Naive thymus-derived CD8-positive, alpha-beta T cell (primary cell): ENCODE results near the gene STARD9. TPM values are rescaled to one million over a fixed set of nuclear protein-coding genes. Genes with fewer than 3 reads are reported as not detected.

ENCODE experiments used
- ATAC-seq, 2 donors: fragments of 150-1000 bp; cut with Tn5 transposase in 1 of 2; sonication (Bioruptor Pico), chemical (Tn5 transposase) in 1 of 2; 1 replicate in 1 of 2; 2 replicates in 1 of 2; pipeline ENCODE4 v1.10.0; 2021; ENCODE audit warnings: mild to moderate bottlenecking in 2 of 2, moderate library complexity in 2 of 2
- POLR2A ChIA-PET: fragments of 350-600 bp; sonication (Branson Sonifier 250); formaldehyde crosslinking; loops from one replicate; lab custom pipeline; 2021; ENCODE audit warnings: antibody characterized with exemption; lab: Charles Lee
- DNase-seq, 10 donors: peaks; one replicate each; pipeline versions ENCODE4 v3.0.0 to v3.0.0-alpha.2; 2020 to 2022
- H3K27ac Mint-ChIP-seq, 10 donors: one replicate each; pipeline ENCODE4 v1.8.0; 2020 to 2022; ENCODE audit warnings: mild to moderate bottlenecking in 10 of 10, mixed read lengths in 10 of 10, moderate library complexity in 4 of 10, inconsistent platforms in 1 of 10
- H3K27me3 Mint-ChIP-seq, 5 donors: one replicate each; pipeline ENCODE4 v1.8.0; 2021 to 2022; ENCODE audit warnings: mixed read lengths in 5 of 5
- H3K36me3 Mint-ChIP-seq, 3 donors: one replicate each; pipeline ENCODE4 v1.8.0; 2020 to 2022; ENCODE audit warnings: mixed read lengths in 3 of 3, mild to moderate bottlenecking in 2 of 3, inconsistent platforms in 1 of 3
- H3K4me1 Mint-ChIP-seq, 4 donors: one replicate each; pipeline ENCODE4 v1.8.0; 2021 to 2022; ENCODE audit warnings: mixed read lengths in 4 of 4
- H3K4me3 Mint-ChIP-seq, 10 donors: one replicate each; pipeline ENCODE4 v1.8.0; 2020 to 2022; ENCODE audit warnings: mild to moderate bottlenecking in 10 of 10, mixed read lengths in 10 of 10, moderate library complexity in 6 of 10, inconsistent platforms in 1 of 10
- H3K9me3 Mint-ChIP-seq, 9 donors: one replicate each; pipeline ENCODE4 v1.8.0; 2020 to 2022; ENCODE audit warnings: mixed read lengths in 9 of 9, mild to moderate bottlenecking in 3 of 9, inconsistent platforms in 1 of 9, moderate library complexity in 1 of 9
- polyA plus RNA-seq, 3 donors: library from polyadenylated mRNA; unstranded; fragments of 300-500 nt; fragmentation: Illumina TruSeq; gene quantifications; one replicate each; pipeline ENCODE4 v1.2.3, GENCODE V29; 2021
- total RNA-seq, 8 experiments: library from RNA in 2 of 8; stranded (reverse) in 2 of 8; gene quantifications; one replicate each; pipeline ENCODE4 v1.2.3 and lab custom pipeline; 2021 to 2026

STARD9 gene
- total and polyA plus RNA-seq, 5 experiments from 2014 or later, result 0.10 to 13.7 (median 0.53) TPM

- Mint-ChIP-seq H3K9me3 (no peaks in the 10 kb centered on the region), H3K4me1 (peaks cover 10 to 29% (median 23%) of the 10 kb centered on the region in 4 donors), H3K27me3 (no peaks in the 10 kb centered on the region), H3K36me3 (peaks cover 0 to 2% (median 0%) of the 10 kb centered on the region in 3 donors), H3K4me3 (no peak overlapping the region), H3K27ac (peak overlapping the region in 2 of 10 donors; percentile 24 to 26)
- no peak for DNase-seq
- ATAC-seq, result no peak
- POLR2A ChIA-PET, result no interaction called here
Measured at GRCh38 chr15:42611532-42611931, 36.1 kb downstream of the STARD9 start.

GRCh38 chr15:42612367-42612912 is 37.0 kb downstream of the STARD9 start:
- DNase-seq (no peak), ATAC-seq (no peak)
- Mint-ChIP-seq H3K36me3 (peaks cover 0 to 2% (median 0%) of the 10 kb centered on the region in 3 donors), H3K27me3 (no peaks in the 10 kb centered on the region), H3K4me3 (no peak overlapping the region), H3K27ac (peak overlapping the region in 2 of 10 donors; percentile 22 to 26), H3K4me1 (peaks cover 10 to 23% (median 17%) of the 10 kb centered on the region in 4 donors), H3K9me3 (no peaks in the 10 kb centered on the region)
- POLR2A ChIA-PET, result interaction anchor here (0.7 kb wide), 1 partner anchor 178 kb away, joined by 6 read pairs; no protein-coding TSS in a partner anchor

- Mint-ChIP-seq H3K4me3 (no peak overlapping the region), H3K36me3 (peaks cover 0 to 5% (median 0%) of the 10 kb centered on the region in 3 donors), H3K27me3 (no peaks in the 10 kb centered on the region), H3K27ac (peak overlapping the region in 1 of 10 donors; percentile 10), H3K4me1 (peaks cover 2 to 6% (median 4%) of the 10 kb centered on the region in 4 donors), H3K9me3 (no peaks in the 10 kb centered on the region)
- no peak for ATAC-seq
- DNase-seq, result no peak
- POLR2A ChIA-PET, result no interaction called here
Measured at GRCh38 chr15:42616107-42616506, 40.7 kb downstream of the STARD9 start.

DNA sequence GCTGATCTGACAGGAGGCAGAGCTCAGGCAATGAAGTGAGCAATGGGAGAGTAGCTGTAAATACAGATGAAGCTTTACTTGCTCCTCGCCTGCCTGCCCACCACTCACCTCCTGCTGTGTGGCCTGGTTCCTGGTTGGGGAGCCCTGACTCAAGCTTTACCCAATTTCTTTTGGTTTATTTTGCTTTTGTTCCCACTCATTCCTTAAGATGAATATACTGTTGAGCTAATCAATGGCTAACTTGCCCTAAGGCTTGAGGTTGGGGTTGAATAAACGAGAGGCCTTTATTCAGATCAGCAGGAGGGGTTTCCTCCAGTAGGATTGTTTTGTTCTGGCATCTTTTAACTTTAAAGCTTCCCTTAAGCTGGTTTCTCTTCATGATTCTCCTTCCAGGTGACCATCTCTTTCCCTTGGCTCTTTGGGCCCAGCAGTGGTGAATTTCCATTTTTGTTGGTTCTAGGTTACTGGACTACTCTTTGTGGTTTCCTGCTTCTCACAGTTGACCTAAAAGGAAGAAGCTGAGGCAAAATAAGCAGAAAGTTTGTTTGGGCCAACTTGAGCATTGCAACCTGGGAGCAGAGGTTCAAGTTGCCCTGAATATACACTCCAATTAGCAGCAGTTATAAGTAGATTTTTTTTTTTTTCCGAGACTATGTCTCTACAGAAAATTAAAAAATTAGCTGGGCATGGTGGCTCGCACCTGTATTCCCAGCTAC is 44.4 kb downstream of the STARD9 start:
- Mint-ChIP-seq H3K4me3 (no peak overlapping the region), H3K27ac (peak overlapping the region in 1 of 10 donors; percentile 20), H3K36me3 (peaks cover 0 to 5% (median 0%) of the 10 kb centered on the region in 3 donors), H3K27me3 (no peaks in the 10 kb centered on the region), H3K4me1 (peaks cover 2 to 7% (median 4%) of the 10 kb centered on the region in 4 donors), H3K9me3 (no peaks in the 10 kb centered on the region)
- DNase-seq, result no peak
- no peak for ATAC-seq
- POLR2A ChIA-PET, result interaction anchor here (1.2 kb wide), 1 partner anchor 44 kb away, joined by 4 read pairs; the partner anchor contains the start of gene STARD9

DNA sequence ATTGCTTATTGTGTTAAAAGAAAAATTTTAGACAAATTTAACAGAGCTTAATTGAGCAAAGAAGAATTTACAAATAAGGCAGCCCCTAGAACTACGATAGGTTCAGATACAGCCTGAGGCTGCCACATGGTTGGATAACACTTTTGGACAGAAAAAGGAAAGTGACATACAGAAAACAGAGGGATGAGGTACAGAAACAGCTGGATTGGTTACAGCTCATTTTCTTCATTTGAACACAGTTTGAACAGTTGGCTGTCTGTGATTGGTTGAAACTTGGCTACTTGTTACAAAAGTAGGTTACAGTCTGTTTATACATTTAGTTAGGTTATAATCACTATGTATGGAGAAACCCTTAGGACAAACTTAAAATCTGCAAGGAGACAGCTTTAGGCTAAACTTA is 46.0 kb downstream of the STARD9 start:
- Mint-ChIP-seq H3K27ac (peak overlapping the region in 1 of 10 donors; percentile 30), H3K36me3 (peaks cover 0 to 3% (median 0%) of the 10 kb centered on the region in 3 donors), H3K4me1 (peaks cover 2 to 7% (median 4%) of the 10 kb centered on the region in 4 donors), H3K4me3 (no peak overlapping the region), H3K27me3 (no peaks in the 10 kb centered on the region), H3K9me3 (no peaks in the 10 kb centered on the region)
- DNase-seq, result no peak
- no peak for ATAC-seq
- POLR2A ChIA-PET, result no interaction called here

DNA sequence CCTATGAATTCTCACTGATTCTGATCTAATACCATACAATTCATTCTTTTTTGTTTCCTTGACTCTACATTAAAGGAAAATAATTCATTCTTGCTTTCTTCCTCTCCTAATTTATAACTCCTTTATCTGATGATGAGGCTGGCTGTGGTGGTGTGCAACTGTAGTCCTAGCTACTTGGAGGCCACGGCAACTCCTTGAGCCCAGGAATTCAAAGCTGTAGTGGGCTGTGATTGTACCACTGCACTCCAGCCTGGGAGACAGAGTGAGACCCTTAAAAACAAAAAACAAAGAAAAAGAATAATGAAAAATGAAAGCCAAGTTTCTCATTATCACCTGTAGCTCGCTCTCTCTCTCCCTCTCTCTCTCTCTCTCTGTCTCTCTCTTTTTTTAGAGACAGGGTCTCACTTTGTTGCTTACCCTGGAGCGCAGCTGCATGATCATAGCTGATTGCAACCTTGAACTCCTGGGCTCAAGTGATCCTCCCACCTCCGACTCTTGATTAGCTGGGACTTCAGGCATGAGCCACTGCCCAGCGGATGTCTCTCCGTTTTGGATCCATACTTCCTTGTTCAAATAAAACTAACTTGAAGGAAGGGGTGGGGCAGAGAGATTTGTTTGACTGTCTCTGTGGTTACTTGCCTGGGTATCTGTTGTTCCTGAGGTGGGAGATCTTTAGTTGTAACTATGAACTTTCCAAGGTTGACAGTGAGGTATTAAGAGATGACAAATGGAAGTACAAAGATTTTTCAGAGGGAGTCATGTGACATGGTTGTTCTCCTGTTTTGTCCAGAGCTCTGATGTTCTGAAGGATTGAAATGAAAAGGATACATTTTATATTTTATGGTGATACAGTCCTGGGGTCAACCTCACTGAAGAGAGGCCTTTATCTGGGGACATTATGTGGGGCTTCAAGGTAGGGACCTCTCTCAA is 46.9 kb downstream of the STARD9 start:
- ATAC-seq (no peak), DNase-seq (no peak)
- Mint-ChIP-seq H3K27me3 (no peaks in the 10 kb centered on the region), H3K27ac (peak overlapping the region in 4 of 10 donors; percentile 0 to 40 (median 4)), H3K9me3 (no peaks in the 10 kb centered on the region), H3K36me3 (peaks cover 0 to 3% (median under 1%) of the 10 kb centered on the region in 3 donors), H3K4me1 (peaks cover 2 to 7% (median 4%) of the 10 kb centered on the region in 4 donors), H3K4me3 (no peak overlapping the region)
- POLR2A ChIA-PET, result interaction anchor here (0.5 kb wide), 2 partner anchors 130 to 1193 kb away, joined by 3 to 4 read pairs; no protein-coding TSS in a partner anchor

DNA sequence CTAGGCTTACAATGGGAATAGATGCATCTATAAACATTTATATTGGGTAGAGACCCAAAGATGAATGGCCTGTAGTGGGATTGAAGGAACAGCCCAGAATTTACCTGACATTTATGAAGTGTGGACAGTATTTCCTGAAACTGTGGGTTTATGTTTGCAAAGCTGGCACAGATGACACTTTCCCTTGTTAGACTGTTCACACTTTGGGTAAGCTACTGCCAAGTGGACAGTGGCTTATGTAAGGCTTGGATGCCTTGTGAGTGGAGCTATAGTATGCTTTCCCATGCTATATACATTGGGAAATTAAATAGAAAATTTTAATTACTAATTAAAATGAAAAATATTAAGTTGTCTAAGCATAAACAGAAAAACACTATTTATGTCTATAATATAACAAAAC is 48.5 kb downstream of the STARD9 start:
- ATAC-seq (no peak), DNase-seq (no peak)
- H3K9me3 Mint-ChIP-seq, result peaks cover 0 to 4% (median 0%) of the 10 kb centered on the region in 9 donors
- H3K27me3 Mint-ChIP-seq, result no peaks in the 10 kb centered on the region
- H3K4me1 Mint-ChIP-seq, result peaks cover 2 to 7% (median 4%) of the 10 kb centered on the region in 4 donors
- POLR2A ChIA-PET, result interaction anchor here (0.8 kb wide), 1 partner anchor 128 kb away, joined by 3 read pairs; the partner anchor contains the start of gene SNAP23
- no peak overlapping the region for H3K27ac Mint-ChIP-seq
- no peak overlapping the region for H3K4me3 Mint-ChIP-seq
- peaks cover 0 to 3% (median 0%) of the 10 kb centered on the region in 3 donors for H3K36me3 Mint-ChIP-seq

GRCh38 chr15:42627485-42627884 is 52.1 kb downstream of the STARD9 start:
- ATAC-seq, result no peak
- POLR2A ChIA-PET, result no interaction called here
- no peak for DNase-seq
- Mint-ChIP-seq H3K4me3 (no peak overlapping the region), H3K4me1 (peaks cover 0 to 5% (median under 1%) of the 10 kb centered on the region in 4 donors), H3K9me3 (peaks cover 0 to 4% (median 0%) of the 10 kb centered on the region in 9 donors), H3K27me3 (no peaks in the 10 kb centered on the region), H3K27ac (peak overlapping the region in 1 of 10 donors; percentile 31), H3K36me3 (peaks cover 0 to 6% (median 3%) of the 10 kb centered on the region in 3 donors)

DNA sequence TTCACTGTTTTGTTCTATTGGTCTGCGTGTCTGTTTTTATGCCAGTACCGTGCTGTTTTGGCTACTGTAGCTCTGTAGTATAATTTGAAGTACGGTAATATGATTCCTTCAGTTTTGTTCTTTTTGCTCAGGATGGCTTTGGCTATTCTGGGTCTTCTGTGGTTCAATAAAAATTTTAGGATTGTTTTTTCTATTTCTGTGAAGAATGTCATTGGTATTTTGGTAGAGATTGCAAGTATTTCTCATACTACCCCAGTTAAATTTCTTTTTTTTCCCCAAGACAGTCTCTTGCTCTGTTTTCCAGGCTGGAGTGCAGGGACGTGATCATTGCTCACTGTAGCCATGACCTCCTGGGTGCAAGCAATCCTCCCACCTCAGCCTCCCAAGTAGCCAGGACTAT is 53.4 kb downstream of the STARD9 start:
- Mint-ChIP-seq H3K27me3 (no peaks in the 10 kb centered on the region), H3K4me3 (no peak overlapping the region), H3K4me1 (peaks cover 0 to 5% (median under 1%) of the 10 kb centered on the region in 4 donors), H3K27ac (no peak overlapping the region), H3K36me3 (peaks cover 0 to 6% (median 3%) of the 10 kb centered on the region in 3 donors), H3K9me3 (peaks cover 0 to 4% (median 0%) of the 10 kb centered on the region in 9 donors)
- no peak for ATAC-seq
- no peak for DNase-seq
- POLR2A ChIA-PET, result no interaction called here

DNA sequence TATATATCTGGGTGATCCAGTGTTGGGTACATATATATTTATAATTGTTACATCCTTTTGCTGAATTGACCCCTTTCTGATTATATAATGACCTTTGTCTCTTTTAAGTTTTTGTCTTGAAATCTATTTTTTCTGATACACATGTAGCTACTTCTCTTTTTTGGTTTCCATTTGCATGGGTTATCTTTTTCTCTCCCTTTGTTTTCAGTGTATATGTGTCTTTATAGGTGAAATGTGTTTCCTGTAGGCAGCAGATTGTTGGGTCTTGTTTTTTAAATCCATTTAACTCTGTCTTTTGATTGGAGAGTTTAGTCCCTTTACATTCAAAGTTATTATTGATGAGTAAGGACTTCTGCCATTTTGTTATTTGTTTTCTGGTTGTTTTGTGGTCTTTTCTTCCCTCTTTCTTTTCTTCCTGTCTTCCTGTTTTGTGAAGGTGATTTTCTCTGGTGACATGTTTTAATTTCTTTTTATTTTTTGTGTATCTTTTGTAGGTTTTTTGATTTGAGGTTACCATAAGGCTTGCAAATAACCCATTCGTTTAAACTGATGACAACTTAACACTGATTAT is 56.8 kb downstream of the STARD9 start:
- POLR2A ChIA-PET, result no interaction called here
- peaks cover 0 to 4% (median 0%) of the 10 kb centered on the region in 9 donors for H3K9me3 Mint-ChIP-seq
- no peaks in the 10 kb centered on the region for H3K27me3 Mint-ChIP-seq
- peaks cover 0 to 5% (median under 1%) of the 10 kb centered on the region in 4 donors for H3K4me1 Mint-ChIP-seq
- peaks cover 0 to 15% (median 13%) of the 10 kb centered on the region in 3 donors for H3K36me3 Mint-ChIP-seq
- DNase-seq, result no peak
- H3K27ac Mint-ChIP-seq, result peak overlapping the region in 1 of 10 donors; percentile 5
- no peak for ATAC-seq
- no peak overlapping the region for H3K4me3 Mint-ChIP-seq

GRCh38 chr15:42640109-42640508 is 64.7 kb downstream of the STARD9 start:
- Mint-ChIP-seq H3K4me3 (no peak overlapping the region), H3K4me1 (no peaks in the 10 kb centered on the region), H3K27me3 (no peaks in the 10 kb centered on the region), H3K27ac (no peak overlapping the region), H3K36me3 (peaks cover 6 to 23% (median 14%) of the 10 kb centered on the region in 3 donors), H3K9me3 (no peaks in the 10 kb centered on the region)
- ATAC-seq, result no peak
- POLR2A ChIA-PET, result no interaction called here
- no peak for DNase-seq
